Suprapubic skin (tissue), 3 donors: Measurements from ENCODE around the gene DDAH2.

ENCODE experiments used
- POLR2A ChIP-seq, 2 donors: fragments of 450-650 bp; IDR thresholded peaks; one replicate each; pipeline ENCODE4 v1.6.1; 2017; ENCODE audit warnings: antibody characterized with exemption in 2 of 2, mild to moderate bottlenecking in 2 of 2, moderate library complexity in 2 of 2
- TF ChIP-seq, protein P1 (sequence below), 2 donors: fragments of 200-600 bp in 1 of 2; fragments of 450-650 bp in 1 of 2; sonication (generic) in 1 of 2; IDR thresholded peaks; one replicate each; pipeline ENCODE4 v1.5.1; 2016 to 2019; ENCODE audit warnings: antibody characterized with exemption in 2 of 2, mild to moderate bottlenecking in 1 of 2, moderate library complexity in 1 of 2

GRCh38 chr6:31723980-31724691 lies 5.0 kb downstream of the DDAH2 start:
- TF ChIP-seq, protein P1, sequence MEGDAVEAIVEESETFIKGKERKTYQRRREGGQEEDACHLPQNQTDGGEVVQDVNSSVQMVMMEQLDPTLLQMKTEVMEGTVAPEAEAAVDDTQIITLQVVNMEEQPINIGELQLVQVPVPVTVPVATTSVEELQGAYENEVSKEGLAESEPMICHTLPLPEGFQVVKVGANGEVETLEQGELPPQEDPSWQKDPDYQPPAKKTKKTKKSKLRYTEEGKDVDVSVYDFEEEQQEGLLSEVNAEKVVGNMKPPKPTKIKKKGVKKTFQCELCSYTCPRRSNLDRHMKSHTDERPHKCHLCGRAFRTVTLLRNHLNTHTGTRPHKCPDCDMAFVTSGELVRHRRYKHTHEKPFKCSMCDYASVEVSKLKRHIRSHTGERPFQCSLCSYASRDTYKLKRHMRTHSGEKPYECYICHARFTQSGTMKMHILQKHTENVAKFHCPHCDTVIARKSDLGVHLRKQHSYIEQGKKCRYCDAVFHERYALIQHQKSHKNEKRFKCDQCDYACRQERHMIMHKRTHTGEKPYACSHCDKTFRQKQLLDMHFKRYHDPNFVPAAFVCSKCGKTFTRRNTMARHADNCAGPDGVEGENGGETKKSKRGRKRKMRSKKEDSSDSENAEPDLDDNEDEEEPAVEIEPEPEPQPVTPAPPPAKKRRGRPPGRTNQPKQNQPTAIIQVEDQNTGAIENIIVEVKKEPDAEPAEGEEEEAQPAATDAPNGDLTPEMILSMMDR (IDR thresholded peaks at IDR 0.05): no peak
- no peak for TF ChIP-seq POLR2A (IDR thresholded peaks at IDR 0.05)
